Lung (tissue), 12 donors: Measurements from ENCODE around the gene NBEA. TPM values are rescaled to one million over a fixed set of nuclear protein-coding genes. Genes with fewer than 3 reads are reported as not detected.

Experiments
- ATAC-seq: fragments of 200-7000 bp; cut with Tn5 transposase; one replicate; pipeline ENCODE4 v1.9.1; 2020; ENCODE audit warnings: moderate number of reproducible peaks; ENCODE audit not compliant: insufficient read depth, low FRiP score
- DNase-seq, 3 donors: peaks; one replicate each; pipeline ENCODE4 v3.0.0-alpha.2; 2013 to 2017
- H3K27ac ChIP-seq, 2 donors: one replicate each; pipeline ENCODE4 v1.5.1; 2013; ENCODE audit warnings: mild to moderate bottlenecking in 2 of 2, moderate library complexity in 2 of 2, control low read depth in 1 of 2, inconsistent platforms in 1 of 2, low read depth in 1 of 2, low read length in 1 of 2
- H3K27me3 ChIP-seq, 3 donors: one replicate each; pipeline ENCODE4 v1.5.1; 2013; ENCODE audit warnings: low read length in 2 of 3; ENCODE audit not compliant: control insufficient read depth in 3 of 3, insufficient read depth in 3 of 3
- H3K36me3 ChIP-seq, 4 donors: one replicate each; pipeline ENCODE4 v1.5.1; 2013; ENCODE audit warnings: low read length in 4 of 4, mild to moderate bottlenecking in 1 of 4, moderate library complexity in 1 of 4; ENCODE audit not compliant: control insufficient read depth in 4 of 4, insufficient read depth in 4 of 4
- H3K4me1 ChIP-seq, 5 donors: one replicate each; pipeline ENCODE4 v1.5.1; 2013; ENCODE audit warnings: low read length in 5 of 5, mild to moderate bottlenecking in 2 of 5, moderate library complexity in 1 of 5; ENCODE audit not compliant: control insufficient read depth in 5 of 5, insufficient read depth in 5 of 5
- H3K4me3 ChIP-seq: one replicate; pipeline ENCODE4 v1.5.1; 2013; ENCODE audit warnings: mild to moderate bottlenecking, control low read depth, moderate library complexity
- H3K9ac ChIP-seq, 2 donors: one replicate each; pipeline ENCODE4 v1.5.1; 2013; ENCODE audit warnings: low read length in 2 of 2, control low read depth in 1 of 2; ENCODE audit not compliant: insufficient read depth in 1 of 2
- H3K9me3 ChIP-seq, 4 donors: one replicate each; pipeline ENCODE4 v1.5.1; 2013; ENCODE audit warnings: low read length in 3 of 4, mild to moderate bottlenecking in 1 of 4, moderate library complexity in 1 of 4; ENCODE audit not compliant: control insufficient read depth in 4 of 4, insufficient read depth in 3 of 4
- CTCF ChIP-seq: IDR thresholded peaks from 2 replicates; pipeline ENCODE4 v1.5.1; 2012; ENCODE audit warnings: mild to moderate bottlenecking; ENCODE audit errors: control extremely low read depth, extremely low read depth
- WGBS, 2 donors: extraction: QIAGEN DNeasy Blood & Tissue Kit; methylation state at CpG; one replicate each; pipeline ENCODE4 v1.1.7; 2013; 5-methylcytosine and 5-hydroxymethylcytosine counted together
- polyA plus RNA-seq, 2 donors: library from polyadenylated mRNA; stranded (reverse); fragments of 200-250 nt; gene quantifications; one replicate each; pipeline ENCODE4 v1.2.1, GENCODE V29; 2013
- total RNA-seq, 2 donors: library from RNA; depleted of rRNA in 1 of 2; stranded (reverse); fragments of >200 nt in 1 of 2; gene quantifications; one replicate each; pipeline ENCODE4 v1.2.1, GENCODE V29; 2014 to 2021
- donor health status: control.
- donor health status: control.
- donor health status: Bipolar disorder and iron deficiency.
- donor health status: healthy.
- donor health status: DM: yes; HTN: yes; CAD: no.

NBEA gene
- total and polyA plus RNA-seq, 4 donors = 1.6 to 26.5 (median 5.3) TPM

GRCh38 chr13:35716186-35716585, 774.1 kb downstream of the NBEA start:
- no peak for TF ChIP-seq CTCF
- no peak overlapping the region for H3K27ac ChIP-seq
- no peaks in the 10 kb centered on the region for H3K36me3 ChIP-seq
- DNase-seq (peak in 2 of 3 donors; percentile 66 to 72), ATAC-seq (peak; percentile 78)
- no peaks in the 10 kb centered on the region for H3K27me3 ChIP-seq
- no peak overlapping the region for H3K4me3 ChIP-seq
- H3K4me1 ChIP-seq = peaks cover 0 to 39% (median 9%) of the 10 kb centered on the region in 5 donors
- peaks cover 0 to 2% (median 0%) of the 10 kb centered on the region in 4 donors for H3K9me3 ChIP-seq
- H3K9ac ChIP-seq = no peak overlapping the region
- 56 to 68% methylated on average over 4 of the region's 4 CpGs for WGBS, 2 donors

GRCh38 chr13:35716729-35717128, 774.7 kb downstream of the NBEA start:
- no peak overlapping the region for H3K4me3 ChIP-seq
- no peaks in the 10 kb centered on the region for H3K36me3 ChIP-seq
- TF ChIP-seq CTCF = no peak
- no peak overlapping the region for H3K27ac ChIP-seq
- DNase-seq (no peak), ATAC-seq (no peak)
- no peaks in the 10 kb centered on the region for H3K27me3 ChIP-seq
- peaks cover 0 to 39% (median 9%) of the 10 kb centered on the region in 5 donors for H3K4me1 ChIP-seq
- 91 to 94% methylated on average over 15 of the region's 15 CpGs for WGBS, 2 donors
- peaks cover 0 to 2% (median 0%) of the 10 kb centered on the region in 4 donors for H3K9me3 ChIP-seq
- H3K9ac ChIP-seq = no peak overlapping the region

GRCh38 chr13:35718084-35718483, 776.0 kb downstream of the NBEA start:
- no peak for TF ChIP-seq CTCF
- no peak overlapping the region for H3K9ac ChIP-seq
- peaks cover 0 to 41% (median 9%) of the 10 kb centered on the region in 5 donors for H3K4me1 ChIP-seq
- no peaks in the 10 kb centered on the region for H3K27me3 ChIP-seq
- ATAC-seq (no peak), DNase-seq (no peak)
- no peak overlapping the region for H3K4me3 ChIP-seq
- WGBS, 2 donors = 66 to 73% methylated on average over 5 of the region's 5 CpGs
- H3K36me3 ChIP-seq = no peaks in the 10 kb centered on the region
- no peak overlapping the region for H3K27ac ChIP-seq
- H3K9me3 ChIP-seq = peaks cover 0 to 2% (median 0%) of the 10 kb centered on the region in 4 donors

GRCh38 chr13:35720290-35720689, 778.2 kb downstream of the NBEA start:
- DNase-seq = no peak
- H3K36me3 ChIP-seq = no peaks in the 10 kb centered on the region
- H3K4me3 ChIP-seq = no peak overlapping the region
- no peak for ATAC-seq
- no peaks in the 10 kb centered on the region for H3K27me3 ChIP-seq
- 77 to 88% methylated on average over 5 of the region's 5 CpGs for WGBS, 2 donors
- H3K4me1 ChIP-seq = peaks cover 0 to 43% (median 5%) of the 10 kb centered on the region in 5 donors
- no peak overlapping the region for H3K9ac ChIP-seq
- H3K9me3 ChIP-seq = peaks cover 0 to 2% (median 0%) of the 10 kb centered on the region in 4 donors
- TF ChIP-seq CTCF = no peak
- H3K27ac ChIP-seq = no peak overlapping the region
